Parathyroid adenoma (tissue), 2 donors: Measurements from ENCODE around the gene EPHB2.

Experiments
- H2AFZ ChIP-seq: fragments of 300-600 bp; sonication (generic); one replicate; pipeline ENCODE4 v1.7.0; 2017; ENCODE audit warnings: antibody characterized with exemption, mild to moderate bottlenecking
- H3K27ac ChIP-seq: fragments of 300-600 bp; sonication (generic); one replicate; pipeline ENCODE4 v1.7.0; 2017
- H3K27me3 ChIP-seq: fragments of 300-600 bp; sonication (generic); one replicate; pipeline ENCODE4 v1.7.0; 2017; ENCODE audit warnings: low read length; ENCODE audit not compliant: control insufficient read depth, insufficient read depth
- H3K36me3 ChIP-seq: fragments of 300-600 bp; sonication (generic); one replicate; pipeline ENCODE4 v1.7.0; 2017; ENCODE audit warnings: low read length; ENCODE audit not compliant: control insufficient read depth, insufficient read depth
- H3K4me1 ChIP-seq: fragments of 300-600 bp; sonication (generic); one replicate; pipeline ENCODE4 v1.7.0; 2017; ENCODE audit warnings: control low read depth
- H3K4me2 ChIP-seq: fragments of 300-600 bp; sonication (generic); one replicate; pipeline ENCODE4 v1.7.0; 2017; ENCODE audit warnings: low read length
- H3K4me3 ChIP-seq: fragments of 300-600 bp; sonication (generic); one replicate; pipeline ENCODE4 v1.7.0; 2017; ENCODE audit warnings: low read depth, low read length
- H3K79me2 ChIP-seq: fragments of 300-600 bp; sonication (generic); one replicate; pipeline ENCODE4 v1.7.0; 2017; ENCODE audit warnings: control low read depth
- H3K9ac ChIP-seq: fragments of 300-600 bp; sonication (generic); one replicate; pipeline ENCODE4 v1.7.0; 2017; ENCODE audit warnings: mild to moderate bottlenecking
- H3K9me3 ChIP-seq: fragments of 300-600 bp; sonication (generic); one replicate; pipeline ENCODE4 v1.7.0; 2017; ENCODE audit warnings: low read length; ENCODE audit not compliant: control insufficient read depth
- TF ChIP-seq, protein P1 (sequence below): fragments of 300-600 bp; sonication (generic); IDR thresholded peaks from one replicate; pipeline ENCODE4 v1.7.0; 2017; ENCODE audit warnings: antibody characterized with exemption, mild to moderate bottlenecking
- donor health status: primary hyperparathyroidism.

EPHB2 gene

DNA sequence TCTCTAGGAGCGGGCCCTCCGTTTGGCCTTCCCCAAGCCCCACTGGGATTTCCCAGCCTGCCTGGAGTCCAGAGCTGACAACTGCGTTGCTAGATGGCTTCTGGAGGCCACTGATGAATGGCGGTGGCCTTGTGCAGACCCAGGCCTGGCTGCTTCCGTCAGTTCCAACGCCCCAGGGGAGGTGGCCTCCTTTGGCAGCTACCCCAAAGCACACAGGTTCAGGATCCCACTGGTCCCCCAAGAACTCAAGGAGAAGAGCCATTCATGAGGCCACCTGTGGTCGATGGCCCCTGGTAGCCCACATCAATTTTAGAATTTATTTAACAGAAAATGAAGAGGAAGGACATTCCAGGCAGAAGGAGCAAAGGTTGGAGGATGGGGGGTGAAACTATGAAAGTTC, 176.9 kb downstream of the EPHB2 start:
- Histone ChIP-seq H3K4me3 (no peak overlapping the region), H3K27ac (no peak overlapping the region), H3K27me3 (no peaks in the 10 kb centered on the region), H3K4me2 (no peak overlapping the region), H3K9me3 (no peaks in the 10 kb centered on the region), H3K4me1 (no peaks in the 10 kb centered on the region), H2AFZ (no peak overlapping the region), H3K9ac (no peak overlapping the region), H3K79me2 (no peaks in the 10 kb centered on the region), H3K36me3 (no peaks in the 10 kb centered on the region)
- TF ChIP-seq, protein P1, sequence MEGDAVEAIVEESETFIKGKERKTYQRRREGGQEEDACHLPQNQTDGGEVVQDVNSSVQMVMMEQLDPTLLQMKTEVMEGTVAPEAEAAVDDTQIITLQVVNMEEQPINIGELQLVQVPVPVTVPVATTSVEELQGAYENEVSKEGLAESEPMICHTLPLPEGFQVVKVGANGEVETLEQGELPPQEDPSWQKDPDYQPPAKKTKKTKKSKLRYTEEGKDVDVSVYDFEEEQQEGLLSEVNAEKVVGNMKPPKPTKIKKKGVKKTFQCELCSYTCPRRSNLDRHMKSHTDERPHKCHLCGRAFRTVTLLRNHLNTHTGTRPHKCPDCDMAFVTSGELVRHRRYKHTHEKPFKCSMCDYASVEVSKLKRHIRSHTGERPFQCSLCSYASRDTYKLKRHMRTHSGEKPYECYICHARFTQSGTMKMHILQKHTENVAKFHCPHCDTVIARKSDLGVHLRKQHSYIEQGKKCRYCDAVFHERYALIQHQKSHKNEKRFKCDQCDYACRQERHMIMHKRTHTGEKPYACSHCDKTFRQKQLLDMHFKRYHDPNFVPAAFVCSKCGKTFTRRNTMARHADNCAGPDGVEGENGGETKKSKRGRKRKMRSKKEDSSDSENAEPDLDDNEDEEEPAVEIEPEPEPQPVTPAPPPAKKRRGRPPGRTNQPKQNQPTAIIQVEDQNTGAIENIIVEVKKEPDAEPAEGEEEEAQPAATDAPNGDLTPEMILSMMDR, result no peak

DNA sequence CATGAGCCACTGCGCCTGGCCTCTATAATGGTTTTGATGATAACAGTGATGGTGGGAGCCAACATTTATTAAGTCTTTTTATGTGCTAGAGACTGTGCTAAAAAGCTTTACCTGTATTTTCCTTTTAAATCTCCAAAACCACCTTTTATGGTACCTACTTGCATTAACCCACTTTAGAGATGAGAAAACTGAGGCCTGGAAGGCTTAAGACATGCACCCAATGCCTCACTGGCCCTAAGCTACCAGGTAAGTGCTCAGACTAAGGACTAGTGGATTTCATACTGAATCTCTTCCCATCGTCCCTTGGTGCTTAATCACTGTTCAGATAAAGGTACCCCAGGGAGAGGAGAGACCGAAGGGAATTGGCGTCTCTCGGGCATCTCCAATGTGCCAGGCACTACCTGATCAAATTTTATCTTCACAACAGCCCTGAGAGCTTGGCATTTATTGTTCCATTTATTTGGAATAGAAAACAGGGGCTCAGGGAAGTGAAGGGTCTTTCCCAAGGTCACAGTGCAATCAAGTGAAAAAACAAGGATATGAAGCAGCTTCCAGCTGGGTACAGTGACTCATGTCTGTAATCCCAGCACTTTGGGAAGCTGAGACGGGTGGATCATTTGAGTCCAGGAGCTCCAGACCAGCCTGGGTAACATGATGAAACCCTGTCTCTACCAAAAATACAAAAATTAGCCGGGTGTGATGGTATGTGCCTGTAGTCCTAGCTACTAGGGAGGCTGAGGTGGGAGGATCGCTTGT, 177.9 kb downstream of the EPHB2 start:
- H3K36me3 ChIP-seq, result no peaks in the 10 kb centered on the region
- H3K9ac ChIP-seq, result no peak overlapping the region
- H3K4me1 ChIP-seq, result no peaks in the 10 kb centered on the region
- H2AFZ ChIP-seq, result no peak overlapping the region
- H3K79me2 ChIP-seq, result no peaks in the 10 kb centered on the region
- no peak overlapping the region for H3K4me3 ChIP-seq
- no peaks in the 10 kb centered on the region for H3K27me3 ChIP-seq
- H3K4me2 ChIP-seq, result no peak overlapping the region
- no peak overlapping the region for H3K27ac ChIP-seq
- TF ChIP-seq, protein P1, result no peak
- H3K9me3 ChIP-seq, result no peaks in the 10 kb centered on the region

DNA sequence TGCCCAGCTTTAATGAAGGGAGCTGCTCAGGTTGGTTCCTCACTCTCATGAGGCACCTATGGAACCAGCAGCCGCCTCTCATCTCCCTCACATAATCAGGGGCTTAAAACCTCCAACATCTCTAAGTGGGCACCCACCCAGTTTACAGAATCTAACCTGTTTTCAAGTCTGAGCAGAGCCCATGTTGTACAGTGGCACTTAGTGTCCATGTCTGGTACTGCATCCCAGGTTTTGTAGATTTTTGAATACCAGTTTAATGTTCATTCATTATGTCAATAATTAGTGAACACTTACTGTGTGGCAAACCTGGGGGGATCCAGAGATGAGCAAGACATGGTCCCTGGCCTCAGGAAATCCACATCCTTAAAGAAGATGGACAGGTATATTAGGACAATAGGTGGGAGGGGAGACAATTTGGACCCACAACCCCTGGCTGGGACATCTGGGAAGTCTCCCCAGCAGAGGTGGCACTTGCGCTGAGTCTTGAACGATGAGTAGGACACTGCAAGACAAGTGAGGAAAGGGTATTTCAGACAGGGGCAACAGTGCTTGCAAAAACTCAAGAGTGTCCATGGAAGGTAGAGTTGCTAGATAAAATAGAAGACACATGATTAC, 178.7 kb downstream of the EPHB2 start:
- H3K36me3 ChIP-seq, result no peaks in the 10 kb centered on the region
- TF ChIP-seq, protein P1, result peak; percentile 68
- H3K9ac ChIP-seq, result no peak overlapping the region

DNA sequence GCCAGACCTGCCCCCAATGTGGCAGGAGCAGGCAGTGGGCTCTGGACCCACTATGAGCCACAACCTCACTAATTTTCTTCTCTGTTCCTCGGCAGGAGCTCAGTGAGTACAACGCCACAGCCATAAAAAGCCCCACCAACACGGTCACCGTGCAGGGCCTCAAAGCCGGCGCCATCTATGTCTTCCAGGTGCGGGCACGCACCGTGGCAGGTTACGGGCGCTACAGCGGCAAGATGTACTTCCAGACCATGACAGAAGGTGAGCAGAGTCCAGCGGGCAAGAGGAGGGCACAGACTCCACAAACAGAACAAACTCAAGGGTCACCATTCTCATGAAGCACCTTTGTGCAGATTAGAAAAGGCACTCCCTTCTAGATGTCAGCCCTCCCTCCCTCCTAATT, 182.2 kb downstream of the EPHB2 start:
- Histone ChIP-seq H3K9me3 (no peaks in the 10 kb centered on the region), H3K36me3 (no peaks in the 10 kb centered on the region), H3K4me2 (no peak overlapping the region), H3K27me3 (no peaks in the 10 kb centered on the region), H3K9ac (no peak overlapping the region), H3K4me3 (no peak overlapping the region), H3K4me1 (no peaks in the 10 kb centered on the region), H3K27ac (no peak overlapping the region), H2AFZ (no peak overlapping the region), H3K79me2 (no peaks in the 10 kb centered on the region)
- TF ChIP-seq, protein P1, result no peak

More for the DNA sequence above, 178.7 kb downstream of the EPHB2 start:
- Histone ChIP-seq H3K4me2 (no peak overlapping the region), H3K9me3 (no peaks in the 10 kb centered on the region), H3K79me2 (no peaks in the 10 kb centered on the region), H3K27ac (no peak overlapping the region), H3K27me3 (no peaks in the 10 kb centered on the region), H3K4me1 (no peaks in the 10 kb centered on the region), H3K4me3 (no peak overlapping the region), H2AFZ (no peak overlapping the region)
